PC-9 (cell line): ENCODE measurements around the gene ZC3HAV1. TPM values are rescaled to one million over a fixed set of nuclear protein-coding genes. Genes with fewer than 3 reads are reported as not detected.
A peak's percentile ranks its signal among the peaks of the same experiment; 100 is the strongest.

Experiments used
- BruUV-seq: library from RNA; stranded (reverse); fragments of 400-500 nt; replicated peaks from 2 replicates; lab custom pipeline; 2021; lab: Mats Ljungman, UMichigan
- CTCF ChIA-PET: fragments of 300-600 bp; sonication (Branson Sonifier 250); formaldehyde crosslinking; loops from one replicate; lab custom pipeline; 2022; ENCODE audit warnings: antibody characterized with exemption; lab: Charles Lee
- POLR2A ChIA-PET: fragments of 300-600 bp; sonication (Branson Sonifier 250); formaldehyde crosslinking; loops from one replicate; lab custom pipeline; 2022; ENCODE audit warnings: antibody characterized with exemption; ENCODE audit not compliant: unreplicated experiment; lab: Charles Lee
- DNase-seq, 2 experiments: peaks; one replicate each; pipeline versions ENCODE4 v3.0.0 to v3.0.0-alpha.2; 2015 to 2022; ENCODE audit warnings: mixed read lengths in 1 of 2
- H2AFZ ChIP-seq: fragments of 200-600 bp; sonication (generic); 2 replicates; pipeline ENCODE4 v1.8.1; 2017; ENCODE audit warnings: antibody characterized with exemption
- H3F3A ChIP-seq: fragments of 200-600 bp; sonication (generic); 2 replicates; pipeline ENCODE4 v1.8.1; 2017; ENCODE audit warnings: antibody characterized with exemption, mild to moderate bottlenecking, low read depth; ENCODE audit not compliant: insufficient read depth
- H3K27ac ChIP-seq: fragments of 200-600 bp; sonication (generic); 2 replicates; pipeline ENCODE4 v1.6.1; 2016; ENCODE audit warnings: mixed run types
- H3K27me3 ChIP-seq: fragments of 200-600 bp; sonication (generic); 2 replicates; pipeline ENCODE4 v1.6.1; 2016; ENCODE audit warnings: low read depth, mixed run types; ENCODE audit not compliant: insufficient read depth
- H3K36me3 ChIP-seq: fragments of 200-600 bp; sonication (generic); 2 replicates; pipeline ENCODE4 v1.6.1; 2016; ENCODE audit warnings: low read depth, mixed run types
- H3K4me1 ChIP-seq: fragments of 200-600 bp; sonication (generic); replicated peaks from 2 replicates; pipeline ENCODE4 v1.6.1; 2016; ENCODE audit warnings: mixed run types; ENCODE audit not compliant: insufficient read depth
- H3K4me2 ChIP-seq: fragments of 200-600 bp; sonication (generic); 2 replicates; pipeline ENCODE4 v1.6.1; 2017; ENCODE audit warnings: mixed run types
- H3K4me3 ChIP-seq: fragments of 200-600 bp; sonication (generic); 2 replicates; pipeline ENCODE4 v1.6.1; 2016; ENCODE audit warnings: mixed run types
- H3K79me2 ChIP-seq: fragments of 200-600 bp; sonication (generic); 2 replicates; pipeline ENCODE4 v1.6.1; 2017; ENCODE audit warnings: low read depth, mixed run types
- H3K9me2 ChIP-seq: fragments of 200-600 bp; sonication (generic); 2 replicates; pipeline ENCODE4 v1.8.1; 2017; ENCODE audit warnings: mild to moderate bottlenecking; ENCODE audit not compliant: insufficient read depth
- H3K9me3 ChIP-seq: fragments of 200-600 bp; sonication (generic); 2 replicates; pipeline ENCODE4 v1.8.1; 2016; ENCODE audit warnings: low read depth; ENCODE audit not compliant: insufficient read depth
- H4K20me1 ChIP-seq: fragments of 200-600 bp; sonication (generic); 2 replicates; pipeline ENCODE4 v1.8.1; 2017; ENCODE audit not compliant: insufficient read depth
- CTCF ChIP-seq: fragments of 200-600 bp; sonication (generic); conservative IDR thresholded peaks from 2 replicates; pipeline ENCODE4 v1.6.1; 2017; ENCODE audit warnings: mixed run types, antibody characterized with exemption, mild to moderate bottlenecking, moderate library complexity
- EZH2 ChIP-seq: fragments of 200-600 bp; sonication (generic); IDR thresholded peaks from 2 replicates; pipeline ENCODE4 v1.8.0; 2017; ENCODE audit warnings: antibody characterized with exemption, low read depth
- intact Hi-C: fragments of 100-400 bp; cut with micrococcal nuclease; formaldehyde crosslinking; loops from one replicate; pipeline ENCODE4 v1.10.0; 2022; ENCODE audit not compliant: unreplicated experiment
- total RNA-seq: library from RNA; stranded (reverse); gene quantifications from 2 replicates; pipeline ENCODE4 v1.2.3, GENCODE V29; 2021

The ZC3HAV1 gene
- total RNA-seq, 1 experiment from 2014 or later, result 36.7 TPM

- H3F3A ChIP-seq, result peaks cover 29% of the 10 kb centered on the region
- H3K27me3 ChIP-seq, result no peaks in the 10 kb centered on the region
- no peaks in the 10 kb centered on the region for H3K36me3 ChIP-seq
- CTCF ChIA-PET, result no interaction called here
- H3K27ac ChIP-seq, result no peak overlapping the region
- no peaks in the 10 kb centered on the region for H3K9me3 ChIP-seq
- H2AFZ ChIP-seq, result no peak overlapping the region
- H3K9me2 ChIP-seq, result no peaks in the 10 kb centered on the region
- no peak overlapping the region for H3K4me3 ChIP-seq
- DNase-seq, result no peak
- TF ChIP-seq EZH2, result no peak
- no peak for TF ChIP-seq CTCF
- POLR2A ChIA-PET, result no interaction called here
- no peaks in the 10 kb centered on the region for H4K20me1 ChIP-seq
- H3K4me2 ChIP-seq, result no peak overlapping the region
- H3K79me2 ChIP-seq, result no peaks in the 10 kb centered on the region
- intact Hi-C loops, result no loop called here
- H3K4me1 ChIP-seq, result peaks cover 33% of the 10 kb centered on the region
- BruUV-seq, result no TSS peak
Observed at GRCh38 chr7:139114585-139114984, 5.1 kb upstream of the ZC3HAV1 start.

GRCh38 chr7:139114018-139114417 lies 4.5 kb upstream of the ZC3HAV1 start:
- Histone ChIP-seq H2AFZ (no peak overlapping the region), H4K20me1 (no peaks in the 10 kb centered on the region), H3K4me2 (no peak overlapping the region), H3K4me1 (peaks cover 29% of the 10 kb centered on the region), H3K4me3 (no peak overlapping the region), H3K27me3 (no peaks in the 10 kb centered on the region), H3K36me3 (no peaks in the 10 kb centered on the region), H3K9me2 (no peaks in the 10 kb centered on the region), H3F3A (peaks cover 27% of the 10 kb centered on the region), H3K79me2 (no peaks in the 10 kb centered on the region), H3K27ac (no peak overlapping the region), H3K9me3 (no peaks in the 10 kb centered on the region)
- no peak for DNase-seq
- TF ChIP-seq CTCF (no peak), EZH2 (no peak)
- intact Hi-C loops, result no loop called here
- ChIA-PET CTCF (no interaction called here), POLR2A (interaction anchor here (0.6 kb wide), 1 partner anchor 1445 kb away, joined by 3 read pairs; no protein-coding TSS in a partner anchor)
- no TSS peak for BruUV-seq

GRCh38 chr7:139112741-139113250 lies 3.3 kb upstream of the ZC3HAV1 start:
- Histone ChIP-seq H3K4me1 (peaks cover 18% of the 10 kb centered on the region), H4K20me1 (no peaks in the 10 kb centered on the region), H3F3A (peaks cover 14% of the 10 kb centered on the region; the same call in 1 of the 2 replicates), H3K4me3 (no peak overlapping the region), H3K27ac (no peak overlapping the region), H2AFZ (no peak overlapping the region), H3K9me3 (no peaks in the 10 kb centered on the region), H3K79me2 (peaks cover 6% of the 10 kb centered on the region), H3K9me2 (no peaks in the 10 kb centered on the region), H3K36me3 (no peaks in the 10 kb centered on the region), H3K4me2 (no peak overlapping the region), H3K27me3 (no peaks in the 10 kb centered on the region)
- no TSS peak for BruUV-seq
- ChIA-PET POLR2A (no interaction called here), CTCF (no interaction called here)
- intact Hi-C loops, result no loop called here
- no peak for TF ChIP-seq CTCF
- TF ChIP-seq EZH2, result no peak
- peak in 1 of 2 experiments; percentile 49 for DNase-seq
